Measurements from ENCODE around the gene AHI1.

AHI1 gene

GRCh38 chr6:135451617-135452190 lies 45.8 kb downstream of the AHI1 start:
- DNase-seq (ENCODE audit: extremely low spot score): no peak
- CTCF ChIA-PET: interaction anchor here (0.8 to 5.3 kb wide), 16 partner anchors 8 to 866 kb away, joined by 3 to 24 read pairs (median 5); no protein-coding TSS in a partner anchor
- POLR2A ChIA-PET: no interaction called here
- TF ChIP-seq, protein P1, sequence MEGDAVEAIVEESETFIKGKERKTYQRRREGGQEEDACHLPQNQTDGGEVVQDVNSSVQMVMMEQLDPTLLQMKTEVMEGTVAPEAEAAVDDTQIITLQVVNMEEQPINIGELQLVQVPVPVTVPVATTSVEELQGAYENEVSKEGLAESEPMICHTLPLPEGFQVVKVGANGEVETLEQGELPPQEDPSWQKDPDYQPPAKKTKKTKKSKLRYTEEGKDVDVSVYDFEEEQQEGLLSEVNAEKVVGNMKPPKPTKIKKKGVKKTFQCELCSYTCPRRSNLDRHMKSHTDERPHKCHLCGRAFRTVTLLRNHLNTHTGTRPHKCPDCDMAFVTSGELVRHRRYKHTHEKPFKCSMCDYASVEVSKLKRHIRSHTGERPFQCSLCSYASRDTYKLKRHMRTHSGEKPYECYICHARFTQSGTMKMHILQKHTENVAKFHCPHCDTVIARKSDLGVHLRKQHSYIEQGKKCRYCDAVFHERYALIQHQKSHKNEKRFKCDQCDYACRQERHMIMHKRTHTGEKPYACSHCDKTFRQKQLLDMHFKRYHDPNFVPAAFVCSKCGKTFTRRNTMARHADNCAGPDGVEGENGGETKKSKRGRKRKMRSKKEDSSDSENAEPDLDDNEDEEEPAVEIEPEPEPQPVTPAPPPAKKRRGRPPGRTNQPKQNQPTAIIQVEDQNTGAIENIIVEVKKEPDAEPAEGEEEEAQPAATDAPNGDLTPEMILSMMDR (IDR thresholded peaks at IDR 0.05; ENCODE audit: control extremely low read depth, extremely low read depth, low read depth, missing control alignments): peak; percentile 62

- TF ChIP-seq, protein P1 (IDR thresholded peaks at IDR 0.05; ENCODE audit: control extremely low read depth, extremely low read depth, low read depth, missing control alignments): no peak
- CTCF ChIA-PET: interaction anchor here (1.1 to 3.6 kb wide), 7 partner anchors 9 to 460 kb away, joined by 3 to 16 read pairs (median 7); no protein-coding TSS in a partner anchor
- POLR2A ChIA-PET: no interaction called here
- DNase-seq (ENCODE audit: extremely low spot score): peak; percentile 18
These were observed 48.3 kb downstream of the AHI1 start for GRCh38 chr6:135449246-135449645.

DNA sequence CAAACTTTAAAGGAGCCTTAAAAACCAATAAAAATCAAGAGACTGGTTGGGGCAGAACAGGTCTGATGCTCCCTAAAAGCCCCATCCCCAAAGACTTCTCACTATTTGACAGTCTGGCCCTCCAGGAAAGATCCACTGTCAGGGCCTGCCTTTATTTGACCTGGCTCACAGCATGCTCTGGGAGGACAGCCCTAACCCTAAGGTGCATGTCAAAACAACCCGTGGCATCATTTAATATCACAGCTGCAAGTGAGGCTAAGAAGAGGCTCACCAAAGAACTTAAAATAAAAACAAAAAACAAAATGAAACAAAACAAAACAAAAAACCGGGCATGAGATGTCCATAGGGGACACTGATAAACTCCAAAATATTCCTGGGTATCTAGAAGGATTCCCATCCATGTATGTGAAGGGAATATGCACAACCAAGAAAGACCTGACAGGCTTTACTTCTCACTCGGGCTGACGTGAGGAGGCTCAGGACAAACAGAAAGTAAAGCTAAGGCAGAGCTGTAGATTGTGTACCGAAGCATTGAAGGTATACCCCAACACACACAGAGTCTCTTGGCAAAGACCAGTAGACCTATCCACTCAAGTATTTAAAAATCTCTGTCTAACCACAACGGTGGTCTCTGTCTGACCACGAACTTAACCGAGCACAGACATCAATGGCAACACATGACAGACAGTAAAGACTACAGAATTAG lies 57.3 kb downstream of the AHI1 start:
- POLR2A ChIA-PET: no interaction called here
- CTCF ChIA-PET: interaction anchor here (0.7 to 2.5 kb wide), 11 partner anchors 9 to 848 kb away, joined by 3 to 16 read pairs (median 3); no protein-coding TSS in a partner anchor
- DNase-seq (ENCODE audit: extremely low spot score): no peak
- TF ChIP-seq, protein P1 (IDR thresholded peaks at IDR 0.05; ENCODE audit: control extremely low read depth, extremely low read depth, low read depth, missing control alignments): no peak

DNA sequence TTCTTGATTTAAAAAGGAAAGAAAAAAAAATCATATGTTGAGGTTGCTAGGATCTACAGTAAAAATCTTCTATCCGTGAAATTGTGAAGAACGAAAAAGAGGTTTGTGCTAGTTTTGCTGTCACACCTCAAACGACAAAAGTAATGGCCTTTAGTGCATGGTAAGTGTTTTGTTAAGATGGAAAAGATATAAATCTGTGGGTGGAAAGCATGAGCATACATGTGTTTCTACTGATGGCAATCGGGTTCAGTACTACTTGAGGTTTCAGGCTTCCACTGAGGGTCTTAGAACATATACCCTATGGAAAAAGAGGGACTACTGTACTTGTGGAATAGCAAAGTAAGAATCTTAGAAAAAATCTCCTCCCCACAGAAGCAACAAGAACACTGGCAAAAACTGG lies 58.0 kb downstream of the AHI1 start:
- TF ChIP-seq, protein P1 (IDR thresholded peaks at IDR 0.05; ENCODE audit: control extremely low read depth, extremely low read depth, low read depth, missing control alignments): no peak
- POLR2A ChIA-PET: no interaction called here
- CTCF ChIA-PET: interaction anchor here (0.7 to 2.5 kb wide), 15 partner anchors 10 to 848 kb away, joined by 3 to 16 read pairs (median 3); no protein-coding TSS in a partner anchor

GRCh38 chr6:135438907-135439535 lies 58.5 kb downstream of the AHI1 start:
- peak; percentile 35 for DNase-seq (ENCODE audit: extremely low spot score)
- ChIA-PET POLR2A (no interaction called here), CTCF (interaction anchor here (0.7 to 2.5 kb wide), 12 partner anchors 10 to 849 kb away, joined by 3 to 16 read pairs (median 3); no protein-coding TSS in a partner anchor)
- TF ChIP-seq, protein P1 (IDR thresholded peaks at IDR 0.05; ENCODE audit: control extremely low read depth, extremely low read depth, low read depth, missing control alignments): peak; percentile 45

More for the DNA sequence above, 58.0 kb downstream of the AHI1 start:
- DNase-seq (ENCODE audit: extremely low spot score): no peak

DNA sequence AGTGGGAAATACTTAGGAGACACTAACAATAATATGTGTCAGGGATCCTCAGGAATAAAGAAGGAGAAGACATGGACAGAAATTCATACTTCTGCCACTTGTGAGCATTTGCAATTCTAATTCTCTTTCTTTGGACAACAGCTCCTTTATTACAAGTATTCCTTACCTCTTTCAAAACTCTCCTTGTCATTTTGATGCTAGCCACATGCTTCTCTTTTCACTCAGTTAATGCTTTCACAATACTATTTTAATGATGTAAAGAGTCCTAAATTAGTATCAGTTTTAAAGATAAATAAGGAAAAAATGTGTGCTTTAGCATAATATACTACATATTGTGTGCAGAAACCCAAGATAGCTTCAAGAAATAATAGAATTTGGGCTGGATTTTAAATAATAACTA lies 62.5 kb downstream of the AHI1 start:
- ChIA-PET POLR2A (no interaction called here), CTCF (interaction anchor here (1.4 to 1.6 kb wide), 3 partner anchors 11 to 288 kb away, joined by 3 to 7 read pairs (median 3); no protein-coding TSS in a partner anchor)
- no peak for DNase-seq (ENCODE audit: extremely low spot score)
- TF ChIP-seq, protein P1 (IDR thresholded peaks at IDR 0.05; ENCODE audit: control extremely low read depth, extremely low read depth, low read depth, missing control alignments): no peak
